Endothelial cell of umbilical vein (primary cell): Measurements from ENCODE around the gene GLI3. TPM values are rescaled to one million over a fixed set of nuclear protein-coding genes. Genes with fewer than 3 reads are reported as not detected.

ENCODE experiments used
- BruUV-seq: library from RNA; stranded (reverse); fragments of 400-500 nt; replicated peaks from 2 replicates; lab custom pipeline; 2021; lab: Mats Ljungman, UMichigan
- CTCF ChIA-PET: fragments of 300-600, 350-600 bp; sonication (Branson Sonifier 250); formaldehyde crosslinking; loops from one replicate; lab custom pipeline; 2021; ENCODE audit warnings: antibody characterized with exemption, inconsistent platforms; lab: Charles Lee
- POLR2A ChIA-PET: fragments of 300-600, 350-600 bp; sonication (Branson Sonifier 250); formaldehyde crosslinking; loops from one replicate; lab custom pipeline; 2021; ENCODE audit warnings: antibody characterized with exemption, inconsistent platforms; lab: Charles Lee
- DNase-seq: peaks from one replicate; pipeline ENCODE4 v3.0.0-alpha.2; 2011; ENCODE audit warnings: low read depth, low spot score
- FAIRE-seq: peaks from 2 replicates; lab custom pipeline; 2011; peaks lifted over from hg19 to GRCh38; lab: Jason Lieb, UNC
- H2AFZ ChIP-seq: 2 replicates; pipeline ENCODE4 v1.6.0; 2012; ENCODE audit warnings: low read depth, low read length, control low read depth, inconsistent platforms
- H3K27ac ChIP-seq: 2 replicates; pipeline ENCODE4 v1.5.1; 2011; ENCODE audit warnings: low read depth, mild to moderate bottlenecking, control low read depth, low read length, moderate library complexity; ENCODE audit not compliant: insufficient read depth
- H3K27me3 ChIP-seq, 2 experiments: 2 replicates each; pipeline versions ENCODE4 v1.6.0 to v1.6.1; 2011; ENCODE audit warnings: low read length in 2 of 2, mixed read lengths in 1 of 2; ENCODE audit not compliant: control insufficient read depth in 2 of 2, insufficient read depth in 2 of 2
- H3K36me3 ChIP-seq, 2 experiments: 2 replicates in 1 of 2; 3 replicates in 1 of 2; pipeline ENCODE4 v1.5.1; 2011; ENCODE audit warnings: low read length in 2 of 2, mild to moderate bottlenecking in 1 of 2, moderate library complexity in 1 of 2; ENCODE audit not compliant: control insufficient read depth in 2 of 2, insufficient read depth in 2 of 2; ENCODE audit errors: extremely low read depth in 1 of 2
- H3K4me1 ChIP-seq: 3 replicates; pipeline ENCODE4 v1.5.1; 2011; ENCODE audit warnings: mild to moderate bottlenecking, low read length; ENCODE audit not compliant: control insufficient read depth, insufficient read depth; ENCODE audit errors: extremely low read depth
- H3K4me2 ChIP-seq: 2 replicates; pipeline ENCODE4 v1.6.1; 2011; ENCODE audit warnings: low read length, control low read depth, mixed read lengths; ENCODE audit not compliant: insufficient read depth
- H3K4me3 ChIP-seq, 3 experiments: fragments of 200-600 bp in 1 of 3; sonication (generic), shearing (Covaris generic) in 1 of 3; replicated peaks in 1 of 3; 2 replicates each; pipeline ENCODE4 v1.5.1; 2011 to 2016; ENCODE audit warnings: control low read depth in 3 of 3, low read length in 3 of 3, mild to moderate bottlenecking in 2 of 3, inconsistent platforms in 1 of 3, low read depth in 1 of 3, moderate library complexity in 1 of 3; ENCODE audit not compliant: insufficient read depth in 1 of 3
- H3K79me2 ChIP-seq: 2 replicates; pipeline ENCODE4 v1.6.0; 2012; ENCODE audit warnings: low read length, inconsistent platforms; ENCODE audit not compliant: control insufficient read depth, insufficient read depth
- H3K9ac ChIP-seq: replicated peaks from 2 replicates; pipeline ENCODE3; 2011; ENCODE audit warnings: low read length, control low read depth; ENCODE audit not compliant: insufficient read depth; ENCODE audit errors: extremely low read depth
- H3K9me1 ChIP-seq: replicated peaks from 3 replicates; pipeline ENCODE4 v1.6.0; 2011; ENCODE audit warnings: mild to moderate bottlenecking, low read length; ENCODE audit not compliant: control insufficient read depth, insufficient read depth; ENCODE audit errors: extremely low read depth
- H3K9me3 ChIP-seq: replicated peaks from 2 replicates; pipeline ENCODE4 v1.5.1; 2012; ENCODE audit warnings: low read length, inconsistent platforms; ENCODE audit not compliant: control insufficient read depth, insufficient read depth
- H4K20me1 ChIP-seq: replicated peaks from 2 replicates; pipeline ENCODE3; 2011; ENCODE audit warnings: mild to moderate bottlenecking, low read length; ENCODE audit not compliant: control insufficient read depth, insufficient read depth; ENCODE audit errors: extremely low read depth
- FOS ChIP-seq: IDR thresholded peaks from 2 replicates; pipeline ENCODE4 v1.6.1; 2011; ENCODE audit warnings: mild to moderate bottlenecking, low read length, moderate library complexity, borderline replicate concordance; ENCODE audit not compliant: insufficient read depth
- GATA2 ChIP-seq: IDR thresholded peaks from 2 replicates; pipeline ENCODE4 v1.7.0; 2011; ENCODE audit warnings: low read depth, mild to moderate bottlenecking, moderate library complexity, mixed read lengths, low read length; ENCODE audit not compliant: insufficient read length, insufficient read depth
- JUN ChIP-seq: IDR thresholded peaks from 2 replicates; pipeline ENCODE4 v1.6.1; 2011; ENCODE audit warnings: borderline replicate concordance, low read depth; ENCODE audit not compliant: insufficient read length, insufficient read depth
- MYC ChIP-seq: IDR thresholded peaks from one replicate; pipeline ENCODE4 v1.6.1; 2011; ENCODE audit warnings: mild to moderate bottlenecking, low read depth, low read length
- POLR2A ChIP-seq: IDR thresholded peaks from 2 replicates; pipeline ENCODE4 v1.6.1; 2012; ENCODE audit warnings: low read depth, mild to moderate bottlenecking, control low read depth, low read length
- POLR2AphosphoS5 ChIP-seq: IDR thresholded peaks from 2 replicates; pipeline ENCODE4 v1.6.1; 2012; ENCODE audit warnings: low read depth, mild to moderate bottlenecking, control low read depth, low read length, moderate library complexity; ENCODE audit not compliant: insufficient read depth
- dilution Hi-C: fragments of 300-500 bp; cut with MboI; formaldehyde crosslinking; loops from one replicate; pipeline ENCODE4 v1.15.0; 2019; ENCODE audit warnings: low sequenced_read_pairs; ENCODE audit not compliant: extremely low pct_ligation_motif_present
- intact Hi-C: fragments of 100-400 bp; cut with micrococcal nuclease; formaldehyde crosslinking; loops from one replicate; pipeline ENCODE4 v1.10.0; 2022
- polyA plus RNA-seq, 4 experiments: library from polyadenylated mRNA; depleted of rRNA in 3 of 4; stranded (reverse) in 3 of 4; unstranded in 1 of 4; fragments of >200 nt; gene quantifications; 2 replicates each; pipeline versions ENCODE4 v1.2.1 to v1.2.3, GENCODE V29; 2011 to 2012; ENCODE audit warnings: missing spikeins in 1 of 4
- total RNA-seq: library from RNA; stranded (reverse); gene quantifications from 2 replicates; pipeline ENCODE4 v1.2.3, GENCODE V29; 2021
- TF ChIP-seq, protein P1 (sequence below): IDR thresholded peaks from 2 replicates; pipeline ENCODE4 v1.6.1; 2011; ENCODE audit not compliant: insufficient read depth, insufficient read length
- TF ChIP-seq, protein P2 (sequence below), 2 donors: IDR thresholded peaks; 1 replicate in 1 of 2; 2 replicates in 1 of 2; pipeline ENCODE4 v1.5.1; 2011; ENCODE audit warnings: low read length in 2 of 2, mild to moderate bottlenecking in 2 of 2, moderate library complexity in 2 of 2, control low read depth in 1 of 2, inconsistent platforms in 1 of 2, low read depth in 1 of 2; ENCODE audit not compliant: insufficient read depth in 1 of 2; ENCODE audit errors: extremely low read depth in 1 of 2

The GLI3 gene
- total and polyA plus RNA-seq, 2 donors (not counting 3 experiments of a cell fraction or from before 2014, with no cell fraction given): 6.0 to 24.9 TPM

DNA sequence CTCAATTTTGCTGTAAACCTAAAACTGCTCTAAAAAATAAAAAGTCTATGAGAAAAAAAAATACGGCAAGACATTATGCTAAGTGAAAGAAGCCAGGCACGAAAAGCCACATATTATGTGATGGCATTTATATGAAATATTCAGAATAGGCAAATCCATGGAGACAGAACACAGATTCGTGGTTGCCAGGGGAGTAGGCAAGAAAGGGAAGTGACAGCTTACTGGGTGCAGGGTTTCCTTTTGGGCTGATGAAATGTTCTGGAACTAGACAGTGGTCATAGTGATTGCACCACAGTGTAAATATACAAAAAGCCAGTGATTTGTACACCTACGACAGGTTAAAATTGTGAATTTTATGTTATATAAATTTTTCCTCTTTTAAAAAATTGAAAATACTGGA, 41.3 kb upstream of the GLI3 start:
- no peaks in the 10 kb centered on the region for H3K9me1 ChIP-seq
- H3K36me3 ChIP-seq: no peaks in the 10 kb centered on the region
- H3K27ac ChIP-seq: no peak overlapping the region
- no peaks in the 10 kb centered on the region for H3K4me1 ChIP-seq
- no TSS peak for BruUV-seq
- no peak overlapping the region for H2AFZ ChIP-seq
- H3K4me2 ChIP-seq: no peak overlapping the region
- intact Hi-C loops: no loop called here
- POLR2A ChIA-PET: no interaction called here
- no peaks in the 10 kb centered on the region for H3K79me2 ChIP-seq
- TF ChIP-seq POLR2A (no peak), GATA2 (no peak), POLR2AphosphoS5 (no peak), FOS (no peak), MYC (no peak), JUN (no peak)
- TF ChIP-seq, protein P1, sequence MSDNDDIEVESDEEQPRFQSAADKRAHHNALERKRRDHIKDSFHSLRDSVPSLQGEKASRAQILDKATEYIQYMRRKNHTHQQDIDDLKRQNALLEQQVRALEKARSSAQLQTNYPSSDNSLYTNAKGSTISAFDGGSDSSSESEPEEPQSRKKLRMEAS: no peak
- TF ChIP-seq, protein P2, sequence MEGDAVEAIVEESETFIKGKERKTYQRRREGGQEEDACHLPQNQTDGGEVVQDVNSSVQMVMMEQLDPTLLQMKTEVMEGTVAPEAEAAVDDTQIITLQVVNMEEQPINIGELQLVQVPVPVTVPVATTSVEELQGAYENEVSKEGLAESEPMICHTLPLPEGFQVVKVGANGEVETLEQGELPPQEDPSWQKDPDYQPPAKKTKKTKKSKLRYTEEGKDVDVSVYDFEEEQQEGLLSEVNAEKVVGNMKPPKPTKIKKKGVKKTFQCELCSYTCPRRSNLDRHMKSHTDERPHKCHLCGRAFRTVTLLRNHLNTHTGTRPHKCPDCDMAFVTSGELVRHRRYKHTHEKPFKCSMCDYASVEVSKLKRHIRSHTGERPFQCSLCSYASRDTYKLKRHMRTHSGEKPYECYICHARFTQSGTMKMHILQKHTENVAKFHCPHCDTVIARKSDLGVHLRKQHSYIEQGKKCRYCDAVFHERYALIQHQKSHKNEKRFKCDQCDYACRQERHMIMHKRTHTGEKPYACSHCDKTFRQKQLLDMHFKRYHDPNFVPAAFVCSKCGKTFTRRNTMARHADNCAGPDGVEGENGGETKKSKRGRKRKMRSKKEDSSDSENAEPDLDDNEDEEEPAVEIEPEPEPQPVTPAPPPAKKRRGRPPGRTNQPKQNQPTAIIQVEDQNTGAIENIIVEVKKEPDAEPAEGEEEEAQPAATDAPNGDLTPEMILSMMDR (IDR thresholded peaks at IDR 0.05; ENCODE audit: extremely low read depth in 1 of 2, insufficient read depth in 1 of 2, low read depth in 1 of 2, low read length in 2 of 2): no peak
- H3K27me3 ChIP-seq: peaks cover 9 to 18% of the 10 kb centered on the region in 2 experiments
- no peak overlapping the region for H3K9ac ChIP-seq
- H3K4me3 ChIP-seq: no peak overlapping the region
- H4K20me1 ChIP-seq: no peaks in the 10 kb centered on the region
- dilution Hi-C loops: no loop called here
- no peaks in the 10 kb centered on the region for H3K9me3 ChIP-seq
- DNase-seq: no peak
- FAIRE-seq: no peak
- CTCF ChIA-PET: no interaction called here
